ENCODE data around the gene MAP4K5. TPM values are rescaled to one million over a fixed set of nuclear protein-coding genes. Genes with fewer than 3 reads are reported as not detected.

The MAP4K5 gene
- total RNA-seq, 2 experiments from 2014 or later = 40.1 to 46.1 TPM

GRCh38 chr14:50432131-50432530 lies 100.2 kb downstream of the MAP4K5 start:
- POLR2A ChIA-PET = no interaction called here
- H3K4me1 Mint-ChIP-seq = no peaks in the 10 kb centered on the region
- no peak overlapping the region for H3K4me3 Mint-ChIP-seq
- ATAC-seq (ENCODE audit: low read depth) (no peak), DNase-seq (no peak)
- peaks cover 32% of the 10 kb centered on the region for H3K36me3 Mint-ChIP-seq
- peaks cover 4% of the 10 kb centered on the region for H3K9me3 Mint-ChIP-seq
- H3K27me3 Mint-ChIP-seq = no peaks in the 10 kb centered on the region
- no peak overlapping the region for H3K27ac Mint-ChIP-seq

- DNase-seq (no peak), ATAC-seq (ENCODE audit: low read depth) (no peak)
- Mint-ChIP-seq H3K4me1 (no peaks in the 10 kb centered on the region), H3K27ac (no peak overlapping the region), H3K9me3 (no peaks in the 10 kb centered on the region), H3K27me3 (no peaks in the 10 kb centered on the region), H3K4me3 (no peak overlapping the region), H3K36me3 (peaks cover 12% of the 10 kb centered on the region)
- POLR2A ChIA-PET = no interaction called here
Observed at GRCh38 chr14:50425816-50426215, 106.6 kb downstream of the MAP4K5 start.

GRCh38 chr14:50425105-50425504 lies 107.3 kb downstream of the MAP4K5 start:
- H3K27me3 Mint-ChIP-seq = no peaks in the 10 kb centered on the region
- no peak for DNase-seq
- POLR2A ChIA-PET = interaction anchor here (1.5 kb wide), 1 partner anchor 68 kb away, joined by 3 read pairs; no protein-coding TSS in a partner anchor
- no peak overlapping the region for H3K27ac Mint-ChIP-seq
- ATAC-seq (ENCODE audit: low read depth) = no peak
- no peak overlapping the region for H3K4me3 Mint-ChIP-seq
- H3K4me1 Mint-ChIP-seq = no peaks in the 10 kb centered on the region
- H3K36me3 Mint-ChIP-seq = peaks cover 14% of the 10 kb centered on the region
- H3K9me3 Mint-ChIP-seq = no peaks in the 10 kb centered on the region

GRCh38 chr14:50423529-50423928 lies 108.8 kb downstream of the MAP4K5 start:
- no peak for ATAC-seq (ENCODE audit: low read depth)
- peaks cover 21% of the 10 kb centered on the region for H3K36me3 Mint-ChIP-seq
- H3K9me3 Mint-ChIP-seq = no peaks in the 10 kb centered on the region
- no peaks in the 10 kb centered on the region for H3K27me3 Mint-ChIP-seq
- no peak overlapping the region for H3K27ac Mint-ChIP-seq
- no peak overlapping the region for H3K4me3 Mint-ChIP-seq
- no peak for DNase-seq
- H3K4me1 Mint-ChIP-seq = no peaks in the 10 kb centered on the region
- POLR2A ChIA-PET = interaction anchor here (1.5 kb wide), 1 partner anchor 66 kb away, joined by 3 read pairs; no protein-coding TSS in a partner anchor

- Mint-ChIP-seq H3K27ac (no peak overlapping the region), H3K27me3 (no peaks in the 10 kb centered on the region), H3K4me1 (peaks cover 5% of the 10 kb centered on the region), H3K36me3 (peaks cover 30% of the 10 kb centered on the region), H3K4me3 (no peak overlapping the region), H3K9me3 (peaks cover 2% of the 10 kb centered on the region)
- no peak for DNase-seq
- POLR2A ChIA-PET = no interaction called here
- no peak for ATAC-seq (ENCODE audit: low read depth)
Observed at GRCh38 chr14:50421499-50421898, 110.9 kb downstream of the MAP4K5 start.

GRCh38 chr14:50417853-50418252 lies 114.5 kb downstream of the MAP4K5 start:
- Mint-ChIP-seq H3K27me3 (no peaks in the 10 kb centered on the region), H3K36me3 (peaks cover 37% of the 10 kb centered on the region), H3K4me3 (no peak overlapping the region), H3K27ac (no peak overlapping the region), H3K9me3 (peaks cover 4% of the 10 kb centered on the region), H3K4me1 (peaks cover 5% of the 10 kb centered on the region)
- DNase-seq (no peak), ATAC-seq (ENCODE audit: low read depth) (no peak)
- POLR2A ChIA-PET = no interaction called here

GRCh38 chr14:50410921-50411320 lies 121.4 kb downstream of the MAP4K5 start:
- no peak overlapping the region for H3K27ac Mint-ChIP-seq
- POLR2A ChIA-PET = no interaction called here
- H3K4me1 Mint-ChIP-seq = no peaks in the 10 kb centered on the region
- H3K27me3 Mint-ChIP-seq = no peaks in the 10 kb centered on the region
- ATAC-seq (ENCODE audit: low read depth) (no peak), DNase-seq (no peak)
- peaks cover 25% of the 10 kb centered on the region for H3K36me3 Mint-ChIP-seq
- H3K4me3 Mint-ChIP-seq = no peak overlapping the region
- H3K9me3 Mint-ChIP-seq = peaks cover 13% of the 10 kb centered on the region

- Mint-ChIP-seq H3K9me3 (peaks cover 15% of the 10 kb centered on the region), H3K36me3 (peaks cover 23% of the 10 kb centered on the region), H3K4me1 (no peaks in the 10 kb centered on the region), H3K27ac (no peak overlapping the region), H3K27me3 (no peaks in the 10 kb centered on the region), H3K4me3 (no peak overlapping the region)
- POLR2A ChIA-PET = no interaction called here
- no peak for DNase-seq
- no peak for ATAC-seq (ENCODE audit: low read depth)
Observed at GRCh38 chr14:50410071-50410470, 122.3 kb downstream of the MAP4K5 start.

GRCh38 chr14:50407111-50407812 lies 125.1 kb downstream of the MAP4K5 start:
- Mint-ChIP-seq H3K27ac (no peak overlapping the region), H3K4me3 (no peak overlapping the region), H3K36me3 (peaks cover 13% of the 10 kb centered on the region), H3K9me3 (peaks cover 11% of the 10 kb centered on the region), H3K27me3 (no peaks in the 10 kb centered on the region), H3K4me1 (peaks cover 1% of the 10 kb centered on the region)
- DNase-seq (no peak), ATAC-seq (ENCODE audit: low read depth) (no peak)
- POLR2A ChIA-PET = no interaction called here

- Mint-ChIP-seq H3K27me3 (no peaks in the 10 kb centered on the region), H3K36me3 (peaks cover 3% of the 10 kb centered on the region), H3K27ac (no peak overlapping the region), H3K4me1 (peaks cover 1% of the 10 kb centered on the region), H3K4me3 (no peak overlapping the region), H3K9me3 (peaks cover 6% of the 10 kb centered on the region)
- ATAC-seq (ENCODE audit: low read depth) (no peak), DNase-seq (no peak)
- POLR2A ChIA-PET = no interaction called here
Observed at GRCh38 chr14:50403419-50403818, 128.9 kb downstream of the MAP4K5 start.

- Mint-ChIP-seq H3K36me3 (peaks cover 3% of the 10 kb centered on the region), H3K4me1 (peaks cover 3% of the 10 kb centered on the region), H3K9me3 (peaks cover 6% of the 10 kb centered on the region), H3K27me3 (peaks cover 1% of the 10 kb centered on the region), H3K27ac (no peak overlapping the region), H3K4me3 (no peak overlapping the region)
- DNase-seq (no peak), ATAC-seq (ENCODE audit: low read depth) (no peak)
- POLR2A ChIA-PET = interaction anchor here (0.5 kb wide), 1 partner anchor 290 kb away, joined by 3 read pairs; no protein-coding TSS in a partner anchor
Observed at GRCh38 chr14:50402965-50403364, 129.4 kb downstream of the MAP4K5 start.

GRCh38 chr14:50400461-50400860 lies 131.9 kb downstream of the MAP4K5 start:
- DNase-seq = no peak
- POLR2A ChIA-PET = interaction anchor here (0.6 kb wide), 1 partner anchor 223 kb away, joined by 3 read pairs; no protein-coding TSS in a partner anchor
- Mint-ChIP-seq H3K4me3 (no peak overlapping the region), H3K27ac (no peak overlapping the region), H3K9me3 (no peaks in the 10 kb centered on the region), H3K27me3 (peaks cover 4% of the 10 kb centered on the region), H3K4me1 (peaks cover 19% of the 10 kb centered on the region), H3K36me3 (peaks cover 2% of the 10 kb centered on the region)
- ATAC-seq (ENCODE audit: low read depth) = no peak

GRCh38 chr14:50399251-50400032 lies 132.9 kb downstream of the MAP4K5 start:
- H3K9me3 Mint-ChIP-seq = no peaks in the 10 kb centered on the region
- ATAC-seq (ENCODE audit: low read depth) = no peak
- H3K27ac Mint-ChIP-seq = no peak overlapping the region

GRCh38 chr14:50398189-50398580 lies 134.2 kb downstream of the MAP4K5 start:
- Mint-ChIP-seq H3K4me3 (no peak overlapping the region), H3K9me3 (no peaks in the 10 kb centered on the region), H3K27me3 (peaks cover 4% of the 10 kb centered on the region), H3K36me3 (peaks cover 2% of the 10 kb centered on the region), H3K4me1 (peaks cover 19% of the 10 kb centered on the region), H3K27ac (no peak overlapping the region)
- no peak for DNase-seq
- POLR2A ChIA-PET = no interaction called here
- ATAC-seq (ENCODE audit: low read depth) = no peak

More at GRCh38 chr14:50399251-50400032, 132.9 kb downstream of the MAP4K5 start:
- Mint-ChIP-seq H3K4me1 (peaks cover 19% of the 10 kb centered on the region), H3K36me3 (peaks cover 2% of the 10 kb centered on the region), H3K4me3 (no peak overlapping the region), H3K27me3 (peaks cover 4% of the 10 kb centered on the region)
- POLR2A ChIA-PET = no interaction called here
- DNase-seq = no peak

Data from activated naive CD8-positive, alpha-beta T cell treated with anti-CD3 and anti-CD28 coated beads, Interleukin-2, amount 10 ng/mL, durations not matched to agents 7 days and 5 days (primary cell).